ENCODE results near the gene CHRNA7.
"Not testable (repeated sequence)": the region's sequence is repeated elsewhere in the genome, so short reads cannot be mapped to it uniquely, and the experiment has no call there.

Gene CHRNA7

DNA sequence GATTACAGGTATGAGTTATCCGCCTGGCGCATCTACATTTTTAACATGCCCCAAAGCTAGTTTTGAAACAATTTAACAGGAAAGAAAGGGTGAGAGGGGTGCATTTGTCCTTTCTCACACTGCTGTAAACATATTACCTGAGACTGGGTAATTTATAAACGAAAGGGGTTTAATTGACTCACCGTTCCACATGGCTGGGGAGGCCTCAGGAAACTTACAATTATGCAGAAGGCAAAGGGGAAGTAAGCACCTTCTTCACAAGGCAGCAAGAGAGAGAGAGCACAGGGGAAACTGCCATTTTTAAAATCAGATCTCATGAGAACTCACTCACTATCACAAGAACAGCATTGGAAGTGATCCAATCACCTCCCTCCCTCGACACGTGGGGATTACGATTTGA, 165.9 kb downstream of the CHRNA7 start:
- not testable (repeated sequence) for DNase-seq

DNA sequence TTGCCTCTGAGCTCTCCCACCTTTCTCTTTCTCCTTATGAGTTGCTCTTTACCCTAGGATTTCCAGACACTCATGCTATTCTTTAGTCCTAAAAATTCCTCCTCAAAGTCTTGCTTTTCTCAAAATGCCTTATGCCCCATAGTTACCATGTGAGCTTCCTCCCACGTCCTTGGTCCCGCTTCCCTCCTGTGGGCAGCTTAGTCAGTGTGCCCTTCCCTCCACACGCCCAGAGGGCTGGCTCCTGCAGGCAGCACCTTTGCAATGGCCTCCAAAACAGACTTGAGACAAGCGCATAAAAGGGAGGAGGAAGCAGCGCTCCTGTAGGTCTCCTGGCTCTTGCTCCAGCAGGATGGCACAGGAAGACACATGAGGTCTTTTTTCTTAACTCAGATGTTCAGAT, 168.6 kb downstream of the CHRNA7 start:
- DNase-seq = not testable (repeated sequence)

DNA sequence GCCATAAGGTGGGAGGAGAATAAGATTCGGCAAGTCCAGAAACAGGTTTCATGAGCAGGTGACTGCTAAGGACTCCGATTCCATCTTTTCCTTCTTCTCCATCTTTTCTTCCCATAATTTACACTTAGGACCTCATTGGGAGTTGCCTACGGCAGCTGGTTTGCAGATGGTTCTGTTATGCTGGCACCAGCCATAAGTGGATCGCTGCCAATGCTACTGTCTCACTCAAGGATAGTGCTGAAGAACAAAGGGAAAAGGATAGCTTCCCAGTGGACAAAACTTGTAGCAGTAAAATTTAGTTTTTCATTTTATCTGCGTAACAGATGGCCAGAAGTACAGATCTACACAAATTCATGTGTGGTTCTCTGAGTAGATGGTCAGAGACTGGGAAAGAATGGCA, 178.8 kb downstream of the CHRNA7 start:
- not testable (repeated sequence) for DNase-seq

DNA sequence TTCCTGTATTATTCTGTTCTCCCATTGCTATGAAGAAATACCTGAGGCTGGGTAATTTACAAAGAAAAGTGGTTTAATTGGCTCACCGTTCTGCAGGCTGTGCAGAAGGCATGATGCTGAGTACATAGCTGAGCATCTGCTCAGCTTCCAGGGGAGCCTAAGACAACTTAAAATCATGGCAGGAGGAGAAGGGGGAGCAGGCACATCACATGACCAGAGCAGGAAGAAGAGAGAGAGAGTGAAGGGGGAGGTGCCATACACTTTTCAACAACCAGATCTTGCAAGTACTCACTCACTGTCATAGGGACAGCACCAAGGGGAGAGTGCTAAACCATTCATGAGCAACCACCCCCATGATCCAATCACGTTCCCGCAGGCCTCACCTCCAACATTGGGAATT, 188.4 kb downstream of the CHRNA7 start:
- DNase-seq = no peak
